Type B pancreatic cell (in vitro differentiated cells): ENCODE measurements around the gene ATXN7L3. TPM values are rescaled to one million over a fixed set of nuclear protein-coding genes. Genes with fewer than 3 reads are reported as not detected.
"Not testable (repeated sequence)": the region's sequence is repeated elsewhere in the genome, so short reads cannot be mapped to it uniquely, and the experiment has no call there.

ENCODE experiments used
- DNase-seq: peaks from one replicate; pipeline ENCODE4 v3.0.0; 2021; ENCODE audit warnings: mixed read lengths; ENCODE audit not compliant: unreplicated experiment; ENCODE audit errors: extremely low spot score
- H3K27ac Mint-ChIP-seq: 2 replicates; pipeline ENCODE4 v1.8.0; 2021; ENCODE audit warnings: mild to moderate bottlenecking, mixed read lengths
- H3K27me3 Mint-ChIP-seq: 2 replicates; pipeline ENCODE4 v1.8.0; 2021; ENCODE audit warnings: mixed read lengths
- H3K36me3 Mint-ChIP-seq: 2 replicates; pipeline ENCODE4 v1.8.0; 2021; ENCODE audit warnings: mixed read lengths
- H3K4me1 Mint-ChIP-seq: one replicate; pipeline ENCODE4 v1.8.0; 2021; ENCODE audit warnings: mixed read lengths; ENCODE audit not compliant: unreplicated experiment
- H3K4me3 Mint-ChIP-seq: 2 replicates; pipeline ENCODE4 v1.8.0; 2021; ENCODE audit warnings: mild to moderate bottlenecking, mixed read lengths
- H3K9me3 Mint-ChIP-seq: 2 replicates; pipeline ENCODE4 v1.8.0; 2021; ENCODE audit warnings: mixed read lengths
- microRNA-seq: library from miRNA; unstranded; fragments of <30 nt; microRNA quantifications from one replicate; pipeline ENCODE4, GENCODE V29; 2020
- total RNA-seq: library from RNA; stranded (reverse); gene quantifications from 2 replicates; pipeline ENCODE4 v1.2.1, GENCODE V29; 2021; ENCODE audit warnings: low replicate concordance
- TF ChIP-seq, protein P1 (sequence below): fragments of 200-600 bp; sonication (generic); conservative IDR thresholded peaks from 2 replicates; pipeline ENCODE4 v1.5.0; 2021; ENCODE audit warnings: antibody characterized with exemption, mild to moderate bottlenecking

The ATXN7L3 gene
- total RNA-seq, 1 donor from 2014 or later = 96.7 TPM

DNA sequence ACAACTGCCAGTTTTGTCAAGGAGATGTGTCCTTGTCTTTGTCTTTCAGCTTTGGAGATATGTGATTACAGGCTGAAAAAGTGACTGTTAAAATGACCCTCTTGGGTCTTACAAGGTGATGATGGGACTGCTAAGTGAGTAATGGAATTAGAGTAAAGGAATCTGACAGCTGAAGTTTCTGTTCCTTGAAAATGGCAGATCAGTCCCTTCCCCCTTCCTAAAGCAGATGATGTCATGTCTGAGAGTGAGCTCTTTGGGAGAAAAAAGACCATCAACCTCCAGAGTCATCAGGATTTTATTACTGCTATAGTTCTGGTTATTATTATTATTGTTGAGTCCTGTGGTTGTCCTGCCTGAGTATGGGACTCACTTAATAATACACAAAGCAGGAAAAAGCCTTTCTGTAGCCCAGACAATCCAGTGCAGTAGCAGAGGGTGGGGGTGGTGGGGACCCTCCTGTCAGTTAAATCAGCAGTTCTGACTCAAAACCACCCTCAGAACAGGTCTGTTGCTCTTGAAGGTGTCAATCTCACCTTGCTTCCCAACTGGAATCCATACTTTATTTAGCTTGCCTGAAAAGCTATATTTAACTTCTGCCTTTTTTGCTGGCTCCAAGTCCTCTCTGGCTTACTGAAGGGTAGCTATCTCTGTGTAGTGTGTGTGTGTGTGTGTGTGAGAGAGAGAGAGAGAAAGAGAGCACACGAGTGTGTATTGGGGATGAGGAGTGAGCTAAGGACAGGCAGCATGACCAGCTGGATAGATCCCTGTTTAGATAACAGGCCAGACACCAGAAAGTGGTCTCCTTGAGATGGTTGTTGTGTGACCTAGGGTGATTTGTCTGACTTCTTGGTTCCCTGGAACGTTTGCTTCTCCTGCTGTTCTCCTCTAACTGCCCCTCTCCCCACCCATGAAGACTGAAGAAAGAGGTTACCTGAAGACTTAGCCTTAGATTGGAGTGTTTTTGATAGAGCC, 53.0 kb downstream of the ATXN7L3 start:
- peaks cover 6% of the 10 kb centered on the region for H3K4me1 Mint-ChIP-seq
- H3K27me3 Mint-ChIP-seq = no peaks in the 10 kb centered on the region
- no peak for DNase-seq
- no peaks in the 10 kb centered on the region for H3K36me3 Mint-ChIP-seq
- no peak overlapping the region for H3K4me3 Mint-ChIP-seq
- no peak overlapping the region for H3K27ac Mint-ChIP-seq
- TF ChIP-seq, protein P1, sequence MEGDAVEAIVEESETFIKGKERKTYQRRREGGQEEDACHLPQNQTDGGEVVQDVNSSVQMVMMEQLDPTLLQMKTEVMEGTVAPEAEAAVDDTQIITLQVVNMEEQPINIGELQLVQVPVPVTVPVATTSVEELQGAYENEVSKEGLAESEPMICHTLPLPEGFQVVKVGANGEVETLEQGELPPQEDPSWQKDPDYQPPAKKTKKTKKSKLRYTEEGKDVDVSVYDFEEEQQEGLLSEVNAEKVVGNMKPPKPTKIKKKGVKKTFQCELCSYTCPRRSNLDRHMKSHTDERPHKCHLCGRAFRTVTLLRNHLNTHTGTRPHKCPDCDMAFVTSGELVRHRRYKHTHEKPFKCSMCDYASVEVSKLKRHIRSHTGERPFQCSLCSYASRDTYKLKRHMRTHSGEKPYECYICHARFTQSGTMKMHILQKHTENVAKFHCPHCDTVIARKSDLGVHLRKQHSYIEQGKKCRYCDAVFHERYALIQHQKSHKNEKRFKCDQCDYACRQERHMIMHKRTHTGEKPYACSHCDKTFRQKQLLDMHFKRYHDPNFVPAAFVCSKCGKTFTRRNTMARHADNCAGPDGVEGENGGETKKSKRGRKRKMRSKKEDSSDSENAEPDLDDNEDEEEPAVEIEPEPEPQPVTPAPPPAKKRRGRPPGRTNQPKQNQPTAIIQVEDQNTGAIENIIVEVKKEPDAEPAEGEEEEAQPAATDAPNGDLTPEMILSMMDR = no peak
- no peaks in the 10 kb centered on the region for H3K9me3 Mint-ChIP-seq

DNA sequence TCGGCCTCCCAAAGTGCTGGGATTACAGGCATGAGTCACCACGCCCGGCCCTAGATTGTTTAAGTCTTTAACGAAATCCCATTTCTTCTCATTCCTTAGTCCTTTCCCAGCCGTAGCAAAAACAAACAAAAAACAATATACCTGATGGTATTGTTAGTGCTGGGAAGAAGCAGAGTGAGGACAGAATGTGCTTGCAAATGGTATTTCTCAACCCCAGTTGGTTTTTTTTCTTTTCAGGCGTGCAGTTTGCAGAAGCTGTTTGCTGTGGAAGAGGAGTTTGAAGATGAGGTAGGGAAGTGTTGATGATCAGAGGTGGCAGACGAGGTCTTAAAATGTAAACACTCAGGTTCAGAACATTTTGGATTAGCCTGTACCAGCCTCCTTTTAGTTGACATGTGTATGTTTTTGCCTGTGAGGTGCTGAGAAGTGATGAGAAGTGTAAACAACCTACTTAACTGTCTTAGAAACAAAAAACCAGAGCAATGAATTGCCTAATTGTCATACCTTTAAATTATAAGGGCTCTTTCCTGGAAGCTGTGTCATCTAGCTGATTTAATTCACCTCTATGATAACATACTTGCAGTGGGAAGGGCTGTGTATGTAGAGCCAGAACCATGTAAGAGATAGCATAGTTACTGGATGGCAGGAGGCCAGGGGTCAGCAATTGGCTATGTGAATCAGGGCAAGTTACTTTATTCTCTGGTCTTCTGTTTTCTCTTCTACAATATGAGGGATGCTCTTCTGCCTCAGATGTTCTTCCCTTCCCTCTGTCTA, 54.5 kb downstream of the ATXN7L3 start:
- H3K27me3 Mint-ChIP-seq = no peaks in the 10 kb centered on the region
- peak overlapping the region; percentile 32 for H3K4me3 Mint-ChIP-seq
- H3K4me1 Mint-ChIP-seq = peaks cover 6% of the 10 kb centered on the region
- no peak for DNase-seq
- TF ChIP-seq, protein P1 = no peak
- no peaks in the 10 kb centered on the region for H3K9me3 Mint-ChIP-seq
- no peaks in the 10 kb centered on the region for H3K36me3 Mint-ChIP-seq
- H3K27ac Mint-ChIP-seq = peak overlapping the region; percentile 66

DNA sequence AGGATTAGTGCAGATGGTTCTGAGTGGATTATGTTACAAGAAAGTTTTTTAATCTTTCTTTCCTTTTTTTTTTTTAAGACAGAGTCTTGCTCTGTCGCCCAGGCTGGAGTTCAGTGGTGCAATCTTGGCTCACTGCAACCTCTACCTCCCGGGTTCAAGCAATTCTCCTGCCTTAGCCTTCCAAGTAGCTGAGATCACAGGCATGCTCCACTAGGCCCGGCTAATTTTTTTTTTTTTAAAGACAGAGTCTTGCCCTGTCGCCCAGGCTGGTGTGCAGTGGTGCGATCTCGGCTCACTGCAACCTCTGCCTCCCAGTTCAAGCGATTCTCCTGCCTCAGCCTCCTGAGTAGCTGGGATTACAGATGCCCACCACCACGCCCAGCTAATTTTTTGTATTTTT, 55.8 kb downstream of the ATXN7L3 start:
- H3K36me3 Mint-ChIP-seq, H3K4me1 Mint-ChIP-seq, H3K27me3 Mint-ChIP-seq, H3K27ac Mint-ChIP-seq, H3K9me3 Mint-ChIP-seq, DNase-seq: not testable (repeated sequence)
- H3K4me3 Mint-ChIP-seq = peak overlapping the region; percentile 41

Small RNAs within 50 kb of the gene (microRNA-seq; reads per million reads assigned to microRNA genes)
- gene MIR6782 = not detected

Other genes with a start within 250 kb of the ATXN7L3 start
- gene PYY, start 245.9 kb downstream of the ATXN7L3 start, total RNA-seq = 2.3 and 3.5 TPM in 2 replicates
- 1.9 and 2.1 TPM in 2 replicates for gene NAGS, start 195.3 kb downstream of the ATXN7L3 start, total RNA-seq
- 33.8 and 34.4 TPM in 2 replicates for gene TMEM101, start 184.9 kb downstream of the ATXN7L3 start, total RNA-seq
- 44.8 and 50.6 TPM in 2 replicates for gene LSM12, start 133.2 kb downstream of the ATXN7L3 start, total RNA-seq
- gene G6PC3, start 129.1 kb downstream of the ATXN7L3 start, total RNA-seq = 63.6 and 63.7 TPM in 2 replicates
- 43.3 and 48.9 TPM in 2 replicates for gene HDAC5, start 76.2 kb downstream of the ATXN7L3 start, total RNA-seq
- gene HROB, start 58.0 kb downstream of the ATXN7L3 start, total RNA-seq = 5.4 and 10.6 TPM in 2 replicates
- 0.68 TPM in 1 of 2 replicates, not detected in the other for gene ASB16, start 29.2 kb downstream of the ATXN7L3 start, total RNA-seq
- gene TMUB2, start 12.9 kb downstream of the ATXN7L3 start, total RNA-seq = 39.5 and 40.0 TPM in 2 replicates
- gene UBTF, start 19.8 kb upstream of the ATXN7L3 start, total RNA-seq = 85.7 and 101 TPM in 2 replicates
- gene SLC4A1, start 68.3 kb upstream of the ATXN7L3 start, total RNA-seq = not detected in 2 replicates
- gene RUNDC3A, start 108.7 kb upstream of the ATXN7L3 start, total RNA-seq = 10.3 and 12.3 TPM in 2 replicates
- 137 and 169 TPM in 2 replicates for gene SLC25A39, start 124.9 kb upstream of the ATXN7L3 start, total RNA-seq
- 183 and 236 TPM in 2 replicates for gene GRN, start 145.4 kb upstream of the ATXN7L3 start, total RNA-seq
- gene FAM171A2, start 164.0 kb upstream of the ATXN7L3 start, total RNA-seq = 13.3 and 34.7 TPM in 2 replicates
- 0.69 and 8.8 TPM in 2 replicates for gene ITGA2B, start 189.8 kb upstream of the ATXN7L3 start, total RNA-seq